ENCODE results near the gene NT5C3A. TPM values are rescaled to one million over a fixed set of nuclear protein-coding genes. Genes with fewer than 3 reads are reported as not detected.

Gene NT5C3A
- total RNA-seq, 1 experiment from 2014 or later, result 60.4 TPM

- H3K27ac ChIP-seq, result no peak overlapping the region
- no peaks in the 10 kb centered on the region for H3K9me2 ChIP-seq (ENCODE audit: insufficient read depth)
- peak overlapping the region; percentile 25; the same call in 1 of the 2 replicates for H3K4me3 ChIP-seq
- DNase-seq, result no peak
- H3F3A ChIP-seq (ENCODE audit: insufficient read depth, low read depth), result peaks cover 5% of the 10 kb centered on the region; the same call in 1 of the 2 replicates
- no peaks in the 10 kb centered on the region for H3K27me3 ChIP-seq (ENCODE audit: insufficient read depth, low read depth)
- 0 out of 2 replicates have a peak, but pooled peaks cover 4% of the 10 kb centered on the region for H3K36me3 ChIP-seq (ENCODE audit: low read depth)
- peak overlapping the region; percentile 48 for H3K4me2 ChIP-seq
- peaks cover 91% of the 10 kb centered on the region for H3K79me2 ChIP-seq (ENCODE audit: low read depth)
- H3K9me3 ChIP-seq (ENCODE audit: insufficient read depth, low read depth), result no peaks in the 10 kb centered on the region; the same call in 1 of the 2 replicates
- peaks cover 16% of the 10 kb centered on the region for H4K20me1 ChIP-seq (ENCODE audit: insufficient read depth)
- H3K4me1 ChIP-seq (replicated peaks; ENCODE audit: insufficient read depth), result peaks cover 22% of the 10 kb centered on the region
- no peak overlapping the region for H2AFZ ChIP-seq
- no peak for TF ChIP-seq EZH2 (IDR thresholded peaks at IDR 0.05; ENCODE audit: low read depth)
- TF ChIP-seq CTCF (conservative IDR thresholded peaks at IDR 0.05), result no peak
- ChIA-PET POLR2A (ENCODE audit: unreplicated experiment) (interaction anchor here (0.6 to 1.2 kb wide), 3 partner anchors 10 to 82 kb away, joined by 3 to 9 read pairs (median 4); no protein-coding TSS in a partner anchor), CTCF (interaction anchor here (1.1 to 1.7 kb wide), 2 partner anchors 10 to 193 kb away, joined by 3 to 9 read pairs; no protein-coding TSS in a partner anchor)
- BruUV-seq (replicated peaks), result no TSS peak
- intact Hi-C loops (cut with micrococcal nuclease; ENCODE audit: unreplicated experiment), result loop anchor here (1.0 to 10.0 kb wide), 5 partner anchors 23 to 545 kb away; partner anchors contain the start of genes AVL9, FKBP9, KBTBD2 and LSM5
Measured at GRCh38 chr7:33039903-33040292, 22.7 kb downstream of the NT5C3A start.

GRCh38 chr7:33039257-33039902 is 23.2 kb downstream of the NT5C3A start:
- H3K4me2 ChIP-seq, result peak overlapping the region; percentile 48
- peak overlapping the region; percentile 25; the same call in 1 of the 2 replicates for H3K4me3 ChIP-seq
- peaks cover 5% of the 10 kb centered on the region for H3F3A ChIP-seq (ENCODE audit: insufficient read depth, low read depth)
- ChIA-PET POLR2A (ENCODE audit: unreplicated experiment) (interaction anchor here (0.6 kb wide), 1 partner anchor 11 kb away, joined by 3 read pairs; no protein-coding TSS in a partner anchor), CTCF (interaction anchor here (1.1 to 1.7 kb wide), 2 partner anchors 10 to 193 kb away, joined by 3 to 9 read pairs; no protein-coding TSS in a partner anchor)
- intact Hi-C loops (cut with micrococcal nuclease; ENCODE audit: unreplicated experiment), result loop anchor here (1.0 kb wide), 1 partner anchor 82 kb away; the partner anchor contains the start of gene FKBP9
- no TSS peak for BruUV-seq (replicated peaks)
- H2AFZ ChIP-seq, result no peak overlapping the region
- TF ChIP-seq EZH2 (IDR thresholded peaks at IDR 0.05; ENCODE audit: low read depth) (no peak), CTCF (conservative IDR thresholded peaks at IDR 0.05) (no peak)
- H3K9me2 ChIP-seq (ENCODE audit: insufficient read depth), result no peaks in the 10 kb centered on the region
- H4K20me1 ChIP-seq (ENCODE audit: insufficient read depth), result peaks cover 14% of the 10 kb centered on the region; the same call in 1 of the 2 replicates
- H3K79me2 ChIP-seq (ENCODE audit: low read depth), result peaks cover 91% of the 10 kb centered on the region
- 0 out of 2 replicates have a peak, but pooled peaks cover 4% of the 10 kb centered on the region for H3K36me3 ChIP-seq (ENCODE audit: low read depth)
- H3K4me1 ChIP-seq (replicated peaks; ENCODE audit: insufficient read depth), result peaks cover 17% of the 10 kb centered on the region
- H3K27me3 ChIP-seq (ENCODE audit: insufficient read depth, low read depth), result no peaks in the 10 kb centered on the region
- no peaks in the 10 kb centered on the region; the same call in 1 of the 2 replicates for H3K9me3 ChIP-seq (ENCODE audit: insufficient read depth, low read depth)
- H3K27ac ChIP-seq, result no peak overlapping the region
- no peak for DNase-seq

- ChIA-PET CTCF (no interaction called here), POLR2A (ENCODE audit: unreplicated experiment) (no interaction called here)
- peak in 1 of 2 experiments; percentile 31 for DNase-seq
- intact Hi-C loops (cut with micrococcal nuclease; ENCODE audit: unreplicated experiment), result loop anchor here (1.0 kb wide), 1 partner anchor 81 kb away; the partner anchor contains the start of gene FKBP9
- no peaks in the 10 kb centered on the region; the same call in 1 of the 2 replicates for H3K9me3 ChIP-seq (ENCODE audit: insufficient read depth, low read depth)
- H3K36me3 ChIP-seq (ENCODE audit: low read depth), result 0 out of 2 replicates have a peak, but pooled peaks cover 4% of the 10 kb centered on the region
- BruUV-seq (replicated peaks), result no TSS peak
- H3K4me1 ChIP-seq (replicated peaks; ENCODE audit: insufficient read depth), result peaks cover 12% of the 10 kb centered on the region
- no peak overlapping the region for H3K4me3 ChIP-seq
- H3K4me2 ChIP-seq, result no peak overlapping the region
- TF ChIP-seq CTCF (conservative IDR thresholded peaks at IDR 0.05) (no peak), EZH2 (IDR thresholded peaks at IDR 0.05; ENCODE audit: low read depth) (no peak)
- H3F3A ChIP-seq (ENCODE audit: insufficient read depth, low read depth), result peaks cover 5% of the 10 kb centered on the region
- no peaks in the 10 kb centered on the region for H3K27me3 ChIP-seq (ENCODE audit: insufficient read depth, low read depth)
- no peaks in the 10 kb centered on the region for H3K9me2 ChIP-seq (ENCODE audit: insufficient read depth)
- H2AFZ ChIP-seq, result no peak overlapping the region
- no peak overlapping the region for H3K27ac ChIP-seq
- peaks cover 14% of the 10 kb centered on the region; the same call in 1 of the 2 replicates for H4K20me1 ChIP-seq (ENCODE audit: insufficient read depth)
- H3K79me2 ChIP-seq (ENCODE audit: low read depth), result peaks cover 84% of the 10 kb centered on the region
Measured at GRCh38 chr7:33038639-33039038, 23.9 kb downstream of the NT5C3A start.

All from PC-9 (cell line).